Left lobe of liver (tissue), 2 donors: ENCODE data around the gene OOSP4A. TPM values are rescaled to one million over a fixed set of nuclear protein-coding genes. Genes with fewer than 3 reads are reported as not detected.
"Not testable (repeated sequence)": the region's sequence is repeated elsewhere in the genome, so short reads cannot be mapped to it uniquely, and the experiment has no call there.

Experiments
- ATAC-seq: fragments of 200-7000 bp; cut with Tn5 transposase; one replicate; pipeline ENCODE4 v1.9.1; 2020; ENCODE audit warnings: mild to moderate bottlenecking, moderate library complexity
- DNase-seq: peaks from one replicate; pipeline ENCODE4 v3.0.0-alpha.2; 2020; ENCODE audit warnings: low spot score
- total RNA-seq: library from RNA; stranded (reverse); gene quantifications from one replicate; pipeline ENCODE4 v1.2.1, GENCODE V29; 2021
- donor health status: DM: no; HTN: no; CAD: no; lungs with moderate emphysema.
- donor health status: DM: no; HTN: yes; CAD: no.

OOSP4A gene
- total RNA-seq, 1 donor from 2014 or later: not detected

DNA sequence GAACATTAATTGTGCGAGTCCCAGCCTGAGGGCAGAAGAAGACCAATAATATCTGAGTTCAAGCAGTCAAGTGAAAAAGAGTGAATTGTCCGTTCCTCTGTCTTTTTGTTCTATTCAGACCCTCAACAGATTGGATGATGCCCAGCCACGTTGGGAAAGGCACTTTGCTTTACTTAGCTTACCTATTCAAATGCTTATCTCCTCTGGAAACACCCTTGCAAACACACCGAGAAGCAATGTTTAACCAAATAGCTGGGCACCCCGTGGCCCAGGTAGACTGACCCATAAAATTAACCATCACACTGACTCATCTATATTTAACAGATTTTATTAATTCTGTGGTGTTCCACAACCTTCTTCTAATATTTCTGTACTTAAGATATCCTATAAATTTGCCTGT, 9.3 kb downstream of the OOSP4A start:
- DNase-seq: no peak
- no peak for ATAC-seq

DNA sequence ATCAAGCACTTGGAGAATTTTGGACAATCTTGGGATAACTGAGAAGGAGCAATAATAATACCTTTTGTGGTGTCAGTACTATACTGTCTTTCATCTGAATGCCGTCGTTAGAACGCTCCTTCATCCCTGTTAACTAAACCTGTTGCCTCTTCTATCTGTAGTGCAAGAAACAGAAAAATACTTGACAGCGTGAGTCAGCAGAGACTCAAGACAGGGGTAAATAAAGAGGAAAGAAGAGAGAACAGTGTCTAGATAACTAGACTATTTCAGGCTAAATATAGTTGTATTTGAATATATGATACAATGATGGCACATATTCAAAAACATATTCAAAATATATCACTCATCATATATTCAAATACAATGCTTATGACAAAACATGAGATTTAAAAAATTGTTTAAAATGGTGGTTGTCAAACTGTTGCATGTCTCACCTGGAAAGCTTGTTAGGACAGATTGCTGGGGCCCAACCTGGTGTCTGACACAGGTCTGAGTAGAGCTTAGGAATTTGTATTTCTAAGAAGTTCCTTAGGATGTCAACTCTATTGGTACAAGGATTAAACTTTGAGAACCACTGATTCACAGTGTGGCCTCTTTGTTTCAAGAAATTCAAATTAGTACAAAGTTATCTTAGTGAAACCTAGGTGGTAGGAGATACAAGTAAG, 17.4 kb downstream of the OOSP4A start:
- ATAC-seq: no peak
- no peak for DNase-seq

DNA sequence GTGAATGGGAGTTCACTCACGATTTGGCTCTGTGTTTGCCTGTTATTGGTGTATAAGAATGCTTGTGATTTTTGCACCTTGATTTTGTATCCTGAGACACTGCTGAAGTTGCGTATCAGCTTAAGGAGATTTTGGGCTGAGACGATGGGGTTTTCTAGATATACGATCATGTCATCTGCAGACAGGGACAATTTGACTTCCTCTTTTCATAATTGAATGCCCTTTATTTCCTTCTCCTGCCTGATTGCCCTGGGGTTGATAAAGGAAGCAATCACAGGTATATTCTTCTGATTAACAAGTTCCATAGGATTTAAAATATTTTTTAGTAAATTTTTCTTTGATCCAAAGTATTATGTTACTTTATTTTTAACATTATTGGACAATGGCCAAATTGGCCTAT, 18.2 kb downstream of the OOSP4A start:
- not testable (repeated sequence) for ATAC-seq

DNA sequence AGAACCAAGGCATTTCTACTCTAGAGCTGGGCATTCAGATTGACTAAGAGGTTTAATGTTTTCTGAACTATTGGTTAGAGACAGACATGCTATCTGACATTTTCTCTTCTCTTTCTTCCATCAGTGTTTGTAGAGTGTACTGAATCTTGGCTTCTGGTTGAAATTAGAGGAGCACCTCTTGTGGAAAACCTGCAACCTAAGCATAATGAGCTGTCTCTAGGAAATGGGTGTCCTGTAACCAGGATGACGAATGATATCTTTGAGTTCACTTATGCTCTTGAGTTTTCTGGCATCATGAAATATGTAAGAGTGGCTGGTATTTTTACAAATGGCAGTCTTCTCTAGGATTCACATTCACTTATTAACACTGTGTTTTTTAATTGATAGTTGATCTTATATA, 19.4 kb downstream of the OOSP4A start:
- DNase-seq (no peak), ATAC-seq (no peak)

More for the DNA sequence above, 18.2 kb downstream of the OOSP4A start:
- DNase-seq: not testable (repeated sequence)

DNA sequence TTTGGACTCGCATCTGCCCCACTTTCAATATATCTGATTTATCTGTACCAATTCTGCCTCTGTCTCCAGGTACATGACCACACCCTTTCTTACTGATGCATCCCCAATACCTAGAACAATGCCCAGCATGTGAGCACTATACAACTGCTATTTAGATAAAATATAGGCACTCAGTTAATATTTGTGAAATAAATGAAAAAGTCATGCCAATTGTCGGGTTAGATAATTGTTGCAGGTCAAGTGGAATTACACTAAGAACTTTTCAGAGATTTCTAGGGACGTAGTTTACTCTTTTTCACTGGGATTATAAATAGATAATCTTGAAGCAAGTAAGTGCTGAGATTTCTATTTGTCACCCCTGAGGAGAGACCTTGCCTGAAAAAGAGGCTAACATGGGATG, 20.5 kb downstream of the OOSP4A start:
- DNase-seq (no peak), ATAC-seq (no peak)

DNA sequence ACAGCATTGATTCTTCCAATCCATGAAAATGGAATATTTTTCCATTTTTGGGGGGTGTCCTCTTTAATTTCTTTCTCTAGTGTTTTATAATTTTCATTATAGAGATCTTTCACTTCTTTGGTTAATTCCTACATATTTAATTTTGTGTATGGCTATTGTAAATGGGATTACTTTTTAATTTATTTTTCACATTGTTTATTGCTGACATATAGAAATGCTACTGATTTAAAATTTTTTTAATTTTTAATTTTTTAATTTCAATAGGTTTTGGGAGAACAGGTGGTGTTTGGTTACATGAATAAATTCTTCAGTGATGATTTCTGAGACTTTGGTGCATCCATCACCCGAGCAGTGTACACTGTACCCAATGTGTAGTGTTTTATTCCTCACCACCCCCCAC, 26.6 kb downstream of the OOSP4A start:
- no peak for DNase-seq
- ATAC-seq: no peak

DNA sequence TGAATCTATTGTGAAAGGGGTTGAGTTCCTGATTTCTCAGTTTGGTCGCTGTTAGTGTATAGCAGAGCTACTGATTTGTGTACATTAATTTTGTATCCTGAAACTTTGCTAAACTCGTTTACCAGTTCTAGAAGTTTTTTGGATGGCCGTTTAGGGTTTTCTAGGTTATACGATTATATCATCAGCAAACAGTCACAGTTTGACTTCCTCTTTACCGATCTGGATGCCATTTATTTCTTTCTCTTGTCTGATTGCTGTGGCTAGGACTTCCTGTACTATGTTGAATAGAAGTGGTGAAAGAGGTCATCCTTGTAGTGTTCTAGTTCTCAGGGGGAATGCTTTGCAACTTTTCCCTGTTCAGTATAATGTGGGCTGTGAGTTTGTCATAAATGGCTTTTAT, 28.6 kb downstream of the OOSP4A start:
- DNase-seq (no peak), ATAC-seq (no peak)

DNA sequence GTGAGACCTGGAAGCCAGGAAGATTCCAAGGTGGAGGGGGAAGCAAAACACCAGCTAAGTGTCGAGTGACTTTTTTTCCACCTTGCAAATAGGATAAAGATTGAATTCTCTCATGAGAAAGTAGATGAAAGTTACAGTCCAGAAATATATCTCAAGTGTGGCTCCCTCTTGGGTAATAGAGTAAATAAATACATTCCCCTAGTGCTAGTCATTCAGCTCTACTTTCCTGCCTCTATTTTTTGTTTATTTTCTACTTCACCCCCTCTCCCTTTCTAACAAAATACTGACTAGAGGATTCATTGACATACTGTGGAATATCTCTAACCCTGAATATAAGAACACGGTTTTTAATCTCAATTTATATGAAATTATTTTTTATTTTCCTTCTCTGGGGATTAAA, 34.0 kb downstream of the OOSP4A start:
- DNase-seq: no peak
- no peak for ATAC-seq

DNA sequence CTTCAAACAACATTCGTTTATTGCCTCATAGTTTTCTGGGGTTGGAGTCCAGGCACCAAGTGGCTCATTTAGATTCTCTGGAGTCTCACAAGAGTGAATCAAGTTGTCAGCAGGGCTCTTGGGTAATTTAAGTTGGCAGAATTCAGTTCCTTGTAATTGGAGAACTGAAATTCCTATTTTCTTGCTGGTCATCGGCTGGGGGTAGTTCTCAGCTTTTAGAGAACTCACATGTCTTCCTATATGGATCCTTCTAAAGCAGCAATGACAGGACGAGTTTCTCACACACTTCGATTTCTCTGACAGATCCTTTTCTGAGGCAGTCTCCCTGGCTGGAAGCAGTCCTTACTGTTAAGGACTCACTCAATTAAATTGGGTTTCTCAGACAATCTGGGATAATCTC, 35.9 kb downstream of the OOSP4A start:
- ATAC-seq (no peak), DNase-seq (no peak)

DNA sequence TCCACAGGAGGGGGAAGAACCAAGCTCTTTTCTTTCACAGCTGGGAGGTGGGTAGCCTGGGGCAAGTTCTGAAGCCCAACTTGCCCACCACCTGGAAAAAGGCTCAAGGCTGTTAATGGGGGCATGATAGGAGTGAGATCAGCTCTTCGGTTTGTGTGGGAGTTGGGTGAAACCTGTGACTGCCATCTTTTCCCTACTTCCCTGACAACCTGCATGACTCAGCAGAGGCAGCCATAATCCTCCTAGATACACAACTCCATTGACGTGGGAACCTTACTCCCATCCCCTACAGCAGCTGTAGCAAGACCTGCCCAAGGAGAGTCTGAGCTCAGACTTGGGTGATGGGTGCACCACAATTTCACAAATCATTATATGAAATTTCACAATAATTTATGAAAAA, 39.9 kb downstream of the OOSP4A start:
- ATAC-seq: no peak

DNA sequence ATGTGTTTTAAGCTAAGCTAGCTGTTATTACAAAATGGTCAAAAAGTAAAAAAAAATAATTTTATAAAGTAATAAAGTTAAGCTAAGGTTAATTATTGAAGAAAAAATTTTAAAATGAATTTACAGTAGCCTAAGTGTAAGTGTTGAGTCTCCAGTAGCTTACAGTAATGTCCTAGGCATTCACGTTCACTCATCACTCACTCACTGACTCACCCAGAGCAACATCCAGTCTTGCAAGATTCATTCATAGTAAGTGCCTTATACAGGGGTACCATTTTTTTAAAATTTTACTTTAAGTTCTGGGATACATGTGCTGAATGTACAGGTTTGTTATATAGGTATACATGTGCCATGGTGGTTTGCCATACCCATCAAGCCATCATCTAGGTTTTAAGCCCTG, 41.5 kb downstream of the OOSP4A start:
- no peak for DNase-seq
- no peak for ATAC-seq

More for the DNA sequence above, 39.9 kb downstream of the OOSP4A start:
- no peak for DNase-seq

DNA sequence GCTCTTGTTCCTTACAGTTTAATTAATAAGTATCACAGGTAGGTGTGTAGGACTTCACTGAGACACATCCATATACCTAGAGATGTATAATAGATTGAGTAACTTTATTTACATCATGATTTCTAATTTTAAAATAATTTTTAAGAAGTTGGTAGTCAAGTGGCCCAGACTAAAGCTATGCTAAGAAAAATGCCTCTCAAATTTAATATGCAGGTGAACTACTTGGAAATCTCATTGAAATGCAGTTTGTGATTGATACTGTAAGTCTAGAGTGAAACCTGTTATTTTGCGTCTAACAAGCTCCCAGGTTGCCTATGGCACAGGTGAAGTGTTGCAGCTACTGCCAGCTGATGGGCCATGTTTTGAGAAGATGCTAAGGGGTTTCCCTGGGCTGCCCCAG, 53.0 kb downstream of the OOSP4A start, which contains the start of gene OOSP4B:
Gene OOSP4B (plus strand): TSS at position 301 of the 400 bp plus-strand sequence.
- DNase-seq (no peak), ATAC-seq (no peak)

DNA sequence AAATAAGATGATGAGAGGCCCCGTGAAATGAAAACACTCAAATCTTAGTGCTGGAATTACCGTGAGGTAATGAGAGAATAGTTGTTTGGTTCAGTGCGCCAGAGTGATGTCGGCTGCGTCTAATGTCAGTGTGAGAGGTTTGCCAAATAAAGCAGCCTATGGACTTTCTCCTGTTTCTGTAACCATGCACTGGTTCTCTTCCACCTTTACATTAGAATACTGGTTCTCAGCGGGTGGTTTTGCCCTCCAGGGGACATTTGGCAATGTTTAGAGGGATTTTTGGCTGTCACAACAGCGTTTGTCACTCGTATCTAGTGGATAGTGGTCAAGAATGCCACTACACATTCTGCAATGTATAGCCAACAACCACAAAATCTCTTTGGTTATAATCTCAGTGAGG, 54.2 kb downstream of the OOSP4A start:
- no peak for ATAC-seq
- no peak for DNase-seq

Other genes starting within 250 kb of the OOSP4A start
- gene STX3, start 208.7 kb upstream of the OOSP4A start, total RNA-seq: 3.8 TPM
- 34.3 TPM for gene MRPL16, start 153.3 kb upstream of the OOSP4A start, total RNA-seq
- not detected for gene CBLIF, start 118.5 kb upstream of the OOSP4A start, total RNA-seq
- 0.45 TPM for gene TCN1, start 97.5 kb upstream of the OOSP4A start, total RNA-seq
- gene OOSP3, start 85.3 kb upstream of the OOSP4A start, total RNA-seq: not detected
- gene OOSP1, start 25.6 kb upstream of the OOSP4A start, total RNA-seq: not detected
- not detected for gene OOSP4B, start 53.1 kb downstream of the OOSP4A start, total RNA-seq
- gene OOSP2, start 76.4 kb downstream of the OOSP4A start, total RNA-seq: not detected
- 0.25 TPM for gene MS4A3, start 92.6 kb downstream of the OOSP4A start, total RNA-seq
- gene MS4A2, start 124.6 kb downstream of the OOSP4A start, total RNA-seq: 0.15 TPM
- gene MS4A6A, start 219.1 kb downstream of the OOSP4A start, total RNA-seq: 37.7 TPM